ENCODE data around the gene RGS3.
A peak's percentile ranks its signal among the peaks of the same experiment; 100 is the strongest.

RGS3 gene

GRCh38 chr9:113587471-113588031 lies 124.0 kb downstream of the RGS3 start:
- DNase-seq (ENCODE audit: low spot score), result no peak

GRCh38 chr9:113588242-113588810 lies 124.8 kb downstream of the RGS3 start:
- no peak for DNase-seq (ENCODE audit: low spot score)

GRCh38 chr9:113588936-113589335 lies 125.4 kb downstream of the RGS3 start:
- DNase-seq (ENCODE audit: low spot score), result no peak

- no peak for DNase-seq (ENCODE audit: low spot score)
These were observed 125.9 kb downstream of the RGS3 start for GRCh38 chr9:113589407-113589806.

GRCh38 chr9:113589890-113590289 lies 126.4 kb downstream of the RGS3 start:
- no peak for DNase-seq (ENCODE audit: low spot score)

GRCh38 chr9:113590389-113590788 lies 126.9 kb downstream of the RGS3 start:
- no peak for DNase-seq (ENCODE audit: low spot score)

- DNase-seq (ENCODE audit: low spot score), result peak; percentile 71
These were observed 127.7 kb downstream of the RGS3 start for GRCh38 chr9:113590991-113591898.

- DNase-seq (ENCODE audit: low spot score), result no peak
These were observed 128.5 kb downstream of the RGS3 start for GRCh38 chr9:113591899-113592625.

GRCh38 chr9:113592876-113593575 lies 129.5 kb downstream of the RGS3 start:
- no peak for DNase-seq (ENCODE audit: low spot score)

GRCh38 chr9:113593682-113594281 lies 130.3 kb downstream of the RGS3 start:
- DNase-seq (ENCODE audit: low spot score), result no peak

GRCh38 chr9:113594484-113595299 lies 131.2 kb downstream of the RGS3 start:
- no peak for DNase-seq (ENCODE audit: low spot score)

- no peak for DNase-seq (ENCODE audit: low spot score)
These were observed 133.2 kb downstream of the RGS3 start for GRCh38 chr9:113596616-113597320.

- no peak for DNase-seq (ENCODE audit: low spot score)
These were observed 134.1 kb downstream of the RGS3 start for GRCh38 chr9:113597390-113598241.

GRCh38 chr9:113598451-113598850 lies 134.9 kb downstream of the RGS3 start:
- no peak for DNase-seq (ENCODE audit: low spot score)

GRCh38 chr9:113598883-113599282 lies 135.4 kb downstream of the RGS3 start:
- DNase-seq (ENCODE audit: low spot score), result no peak

GRCh38 chr9:113599646-113600022 lies 136.1 kb downstream of the RGS3 start:
- DNase-seq (ENCODE audit: low spot score), result no peak

- DNase-seq (ENCODE audit: low spot score), result no peak
These were observed 136.7 kb downstream of the RGS3 start for GRCh38 chr9:113600023-113600823.
